HG03159 (cell line): ENCODE results near the gene OR51B4.
"Not testable (repeated sequence)": the region's sequence is repeated elsewhere in the genome, so short reads cannot be mapped to it uniquely, and the experiment has no call there.

ENCODE experiments used
- ATAC-seq: cut with Tn5 transposase; IDR thresholded peaks from one replicate; pipeline ENCODE4 v1.9.1; 2021; ENCODE audit warnings: mild to moderate bottlenecking, moderate library complexity; ENCODE audit not compliant: unreplicated experiment

The OR51B4 gene

GRCh38 chr11:5294342-5294995 lies 7.3 kb downstream of the OR51B4 start:
- ATAC-seq, result not testable (repeated sequence)

- no peak for ATAC-seq
Observed at GRCh38 chr11:5293028-5293427, 8.7 kb downstream of the OR51B4 start.

- peak; percentile 97 for ATAC-seq
Observed at GRCh38 chr11:5291207-5291838, 10.4 kb downstream of the OR51B4 start.

- no peak for ATAC-seq
Observed at GRCh38 chr11:5290106-5290505, 11.6 kb downstream of the OR51B4 start.

- ATAC-seq, result no peak
Observed at GRCh38 chr11:5289696-5290095, 12.1 kb downstream of the OR51B4 start.

GRCh38 chr11:5288906-5289550 lies 12.7 kb downstream of the OR51B4 start:
- no peak for ATAC-seq

GRCh38 chr11:5288108-5288905 lies 13.4 kb downstream of the OR51B4 start:
- ATAC-seq, result no peak

GRCh38 chr11:5286901-5287300 lies 14.8 kb downstream of the OR51B4 start:
- ATAC-seq, result no peak

GRCh38 chr11:5286351-5286750 lies 15.4 kb downstream of the OR51B4 start:
- ATAC-seq, result no peak

- ATAC-seq, result no peak
Observed at GRCh38 chr11:5285703-5286340, 15.9 kb downstream of the OR51B4 start.

- no peak for ATAC-seq
Observed at GRCh38 chr11:5284637-5285036, 17.1 kb downstream of the OR51B4 start.

GRCh38 chr11:5283882-5284281 lies 17.9 kb downstream of the OR51B4 start:
- no peak for ATAC-seq

GRCh38 chr11:5283086-5283485 lies 18.7 kb downstream of the OR51B4 start:
- no peak for ATAC-seq

GRCh38 chr11:5282628-5283027 lies 19.1 kb downstream of the OR51B4 start:
- no peak for ATAC-seq

GRCh38 chr11:5281596-5281995 lies 20.1 kb downstream of the OR51B4 start:
- ATAC-seq, result no peak

- peak; percentile 93 for ATAC-seq
Observed at GRCh38 chr11:5280582-5281102, 21.1 kb downstream of the OR51B4 start.

- ATAC-seq, result no peak
Observed at GRCh38 chr11:5279471-5280090, 22.2 kb downstream of the OR51B4 start.

GRCh38 chr11:5277807-5278382 lies 23.9 kb downstream of the OR51B4 start:
- peak; percentile 36 for ATAC-seq

- no peak for ATAC-seq
Observed at GRCh38 chr11:5276697-5277096, 25.0 kb downstream of the OR51B4 start.
